NT2/D1 (cell line): Measurements from ENCODE around the gene ZDHHC16.

Source experiments
- DNase-seq: peaks from one replicate; pipeline ENCODE4 v3.0.0-alpha.2; 2011; ENCODE audit warnings: low read depth, low spot score
- H3K27me3 ChIP-seq: 2 replicates; pipeline ENCODE4 v1.6.0; 2011; ENCODE audit warnings: mild to moderate bottlenecking; ENCODE audit not compliant: insufficient read length, insufficient read depth
- H3K36me3 ChIP-seq: 2 replicates; pipeline ENCODE4 v1.6.1; 2011; ENCODE audit warnings: mild to moderate bottlenecking, low read length, mixed read lengths; ENCODE audit not compliant: insufficient read depth, insufficient read length
- H3K4me1 ChIP-seq: 2 replicates; pipeline ENCODE4 v1.5.1; 2011; ENCODE audit not compliant: insufficient read depth, insufficient read length
- H3K4me3 ChIP-seq: 2 replicates; pipeline ENCODE4 v1.5.1; 2011; ENCODE audit warnings: low read depth; ENCODE audit not compliant: insufficient read length
- H3K9ac ChIP-seq: 2 replicates; pipeline ENCODE4 v1.6.0; 2011; ENCODE audit warnings: low read depth; ENCODE audit not compliant: insufficient read length
- H3K9me3 ChIP-seq: 2 replicates; pipeline ENCODE4 v1.5.1; 2011; ENCODE audit warnings: mild to moderate bottlenecking, low read length; ENCODE audit not compliant: insufficient read depth
- SUZ12 ChIP-seq: IDR thresholded peaks from 2 replicates; pipeline ENCODE4 v1.6.1; 2011; ENCODE audit not compliant: insufficient read length, insufficient read depth; ENCODE audit errors: extremely low read depth
- YY1 ChIP-seq: IDR thresholded peaks from 2 replicates; pipeline ENCODE4 v1.6.1; 2011; ENCODE audit not compliant: insufficient read length, insufficient read depth
- ZNF274 ChIP-seq: IDR thresholded peaks from 2 replicates; pipeline ENCODE4 v1.6.1; 2011; ENCODE audit warnings: mild to moderate bottlenecking, low read depth, low read length

ZDHHC16 gene

DNA sequence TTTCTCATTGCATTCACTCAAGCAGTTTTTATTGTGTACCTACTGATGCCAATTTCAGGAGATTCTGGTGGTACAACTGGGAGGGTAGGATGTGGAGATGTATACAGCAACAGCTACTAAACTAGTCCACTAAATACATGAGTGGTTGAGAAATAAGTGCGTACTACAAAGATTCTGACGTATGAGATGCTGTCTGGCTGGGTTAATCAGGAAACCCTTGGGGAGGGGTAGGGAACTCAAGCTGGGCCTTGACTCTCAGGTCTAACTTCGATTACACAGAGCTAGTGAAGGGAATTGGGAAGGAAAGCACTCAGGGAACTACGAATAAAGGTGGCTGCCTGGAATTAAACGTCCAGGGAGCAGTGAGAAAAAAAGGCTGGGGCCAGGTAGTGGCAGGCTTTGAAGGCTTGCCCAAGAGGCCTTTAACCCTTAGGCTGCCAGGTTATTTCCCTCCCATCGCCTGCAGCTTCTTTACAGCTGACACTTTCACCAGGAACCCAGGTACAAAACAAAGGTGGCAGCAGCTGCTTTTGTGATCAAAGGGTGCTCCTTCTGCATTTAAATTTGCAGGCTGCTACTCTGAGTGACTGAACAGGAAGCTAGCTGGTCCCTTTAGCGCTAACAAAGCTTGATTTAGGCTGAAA is 49.0 kb downstream of the ZDHHC16 start:
- no peak for TF ChIP-seq YY1
- TF ChIP-seq SUZ12 = no peak
- no peak for TF ChIP-seq ZNF274
- H3K9ac ChIP-seq = no peak overlapping the region
- no peak overlapping the region for H3K4me3 ChIP-seq
- peaks cover 23% of the 10 kb centered on the region for H3K36me3 ChIP-seq
- no peak for DNase-seq
- peaks cover 9% of the 10 kb centered on the region for H3K27me3 ChIP-seq
- peaks cover 2% of the 10 kb centered on the region for H3K4me1 ChIP-seq
- H3K9me3 ChIP-seq = no peaks in the 10 kb centered on the region

DNA sequence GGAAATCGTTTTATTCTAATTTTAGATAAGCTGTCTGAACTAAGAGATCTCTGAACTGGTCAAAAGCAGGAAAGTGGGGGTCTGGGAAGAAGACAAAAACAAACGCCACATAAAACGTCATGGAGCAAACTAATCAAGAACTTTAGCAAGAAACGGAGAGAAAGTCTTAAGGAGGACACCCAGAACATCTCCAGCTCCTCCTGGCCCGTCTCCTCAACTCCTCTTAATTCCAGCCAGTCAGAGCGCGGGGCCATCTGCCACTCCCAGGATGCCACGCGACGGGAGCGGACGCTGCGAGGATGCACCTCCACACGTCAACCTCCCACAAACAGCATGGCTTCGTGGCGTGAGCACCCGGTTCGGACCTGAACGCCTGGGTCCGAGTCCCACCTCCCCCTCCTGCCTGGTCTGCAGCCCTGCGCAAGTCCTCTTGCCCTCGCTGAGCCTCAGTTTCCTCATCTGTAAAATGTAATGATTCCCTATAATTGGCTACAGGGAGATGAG is 51.6 kb downstream of the ZDHHC16 start:
- peak overlapping the region; percentile 93 for H3K4me3 ChIP-seq
- no peak for DNase-seq
- H3K9ac ChIP-seq = peak overlapping the region; percentile 94
- no peaks in the 10 kb centered on the region for H3K9me3 ChIP-seq
- TF ChIP-seq SUZ12 (no peak), ZNF274 (no peak), YY1 (no peak)
- H3K27me3 ChIP-seq = peaks cover 28% of the 10 kb centered on the region
- H3K36me3 ChIP-seq = peaks cover 22% of the 10 kb centered on the region
- peaks cover 5% of the 10 kb centered on the region for H3K4me1 ChIP-seq

DNA sequence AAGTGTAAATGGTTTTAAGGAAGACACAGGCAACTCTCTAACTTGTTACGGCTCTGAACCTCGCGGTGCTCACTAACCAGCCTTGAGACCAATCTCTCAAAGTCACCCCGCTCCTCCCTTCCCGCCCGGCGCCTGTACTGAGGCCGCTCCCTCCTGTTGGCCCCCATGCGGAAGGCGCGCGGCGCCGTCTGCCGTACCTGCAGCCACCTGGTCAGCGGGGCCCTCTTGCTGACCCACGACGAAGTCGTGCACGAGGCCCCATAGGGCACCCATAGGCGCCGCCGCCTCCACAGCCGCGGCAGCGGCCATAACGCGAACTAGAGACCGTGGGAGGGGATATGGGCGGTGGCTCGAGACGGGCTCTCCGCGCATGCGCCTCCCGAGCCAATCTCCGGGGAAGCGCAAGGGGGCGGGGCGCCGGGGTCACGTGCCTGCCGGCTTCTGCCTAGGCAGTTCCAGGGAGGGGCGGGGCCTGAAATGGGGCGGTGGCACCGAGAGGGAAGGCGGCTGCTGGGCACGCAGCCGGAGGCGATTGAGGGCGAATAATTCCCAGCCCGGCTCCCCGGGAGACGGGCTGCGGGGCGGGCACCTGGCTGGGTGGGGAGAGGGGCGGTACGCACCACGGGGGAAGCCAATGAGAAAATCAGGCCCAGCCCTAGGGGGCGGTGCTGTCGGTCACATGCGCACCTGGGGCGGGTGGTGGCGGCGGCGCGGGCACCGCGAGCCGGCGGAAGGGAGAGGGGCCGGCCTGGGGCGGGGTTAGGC is 52.3 kb downstream of the ZDHHC16 start, which contains the start of gene MMS19:
TSS of gene MMS19 (minus strand) at position 347 of the 765 bp plus-strand sequence. CDS start at position 309, 38 bp downstream.
- Histone ChIP-seq H3K4me1 (peaks cover 5% of the 10 kb centered on the region), H3K9me3 (no peaks in the 10 kb centered on the region), H3K27me3 (peaks cover 28% of the 10 kb centered on the region), H3K9ac (peak within 1 kb of the TSS; percentile 94), H3K36me3 (peaks cover 15% of the 10 kb centered on the region), H3K4me3 (peak within 1 kb of the TSS; percentile 93)
- peak; percentile 36 for TF ChIP-seq YY1
- TF ChIP-seq SUZ12 = no peak
- DNase-seq = peak; percentile 94

DNA sequence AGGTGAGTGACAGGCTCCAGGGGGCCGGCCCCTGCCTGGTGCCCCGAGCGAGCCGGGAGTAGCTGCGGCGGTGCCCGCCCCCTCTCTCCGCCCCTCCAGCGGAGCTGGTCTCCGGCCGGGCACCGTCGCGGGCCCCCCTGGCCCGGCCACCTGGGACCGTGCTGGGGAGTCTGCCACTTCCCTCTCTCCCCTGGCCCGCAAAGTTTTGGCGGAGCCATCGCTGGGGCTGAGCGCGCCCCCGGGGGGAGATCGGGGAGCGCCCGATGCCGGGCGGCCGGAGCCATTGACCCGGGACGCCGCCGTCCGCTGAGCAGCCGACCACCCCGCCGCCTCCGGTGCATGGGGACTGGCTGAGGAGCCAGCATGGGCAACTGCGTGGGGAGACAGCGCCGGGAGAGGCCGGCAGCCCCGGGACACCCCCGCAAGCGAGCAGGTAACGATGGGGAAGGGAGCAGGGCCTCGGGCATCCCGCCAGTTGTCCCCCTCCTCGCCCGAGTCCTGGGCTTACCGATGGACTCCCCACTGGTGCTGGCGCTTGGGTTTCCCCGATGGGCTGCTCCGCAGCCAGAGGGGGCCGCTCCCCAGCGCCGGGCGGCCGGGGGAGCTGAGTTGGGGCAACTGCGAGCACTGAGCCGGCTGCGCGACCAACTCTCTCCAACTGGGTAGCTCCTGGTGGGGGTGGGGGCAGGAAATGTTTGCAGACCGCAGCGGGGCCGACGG is 53.0 kb downstream of the ZDHHC16 start, which contains the start of gene UBTD1:
TSS of gene UBTD1 (plus strand) at position 84 of the 720 bp plus-strand sequence. CDS start at position 364, 280 bp downstream.
- Histone ChIP-seq H3K9me3 (no peaks in the 10 kb centered on the region), H3K36me3 (peaks cover 9% of the 10 kb centered on the region), H3K9ac (peak within 1 kb of the TSS; percentile 94), H3K27me3 (peaks cover 28% of the 10 kb centered on the region), H3K4me3 (peak within 1 kb of the TSS; percentile 93), H3K4me1 (peaks cover 5% of the 10 kb centered on the region)
- TF ChIP-seq YY1 = no peak
- TF ChIP-seq ZNF274 = no peak
- no peak for TF ChIP-seq SUZ12
- no peak for DNase-seq

DNA sequence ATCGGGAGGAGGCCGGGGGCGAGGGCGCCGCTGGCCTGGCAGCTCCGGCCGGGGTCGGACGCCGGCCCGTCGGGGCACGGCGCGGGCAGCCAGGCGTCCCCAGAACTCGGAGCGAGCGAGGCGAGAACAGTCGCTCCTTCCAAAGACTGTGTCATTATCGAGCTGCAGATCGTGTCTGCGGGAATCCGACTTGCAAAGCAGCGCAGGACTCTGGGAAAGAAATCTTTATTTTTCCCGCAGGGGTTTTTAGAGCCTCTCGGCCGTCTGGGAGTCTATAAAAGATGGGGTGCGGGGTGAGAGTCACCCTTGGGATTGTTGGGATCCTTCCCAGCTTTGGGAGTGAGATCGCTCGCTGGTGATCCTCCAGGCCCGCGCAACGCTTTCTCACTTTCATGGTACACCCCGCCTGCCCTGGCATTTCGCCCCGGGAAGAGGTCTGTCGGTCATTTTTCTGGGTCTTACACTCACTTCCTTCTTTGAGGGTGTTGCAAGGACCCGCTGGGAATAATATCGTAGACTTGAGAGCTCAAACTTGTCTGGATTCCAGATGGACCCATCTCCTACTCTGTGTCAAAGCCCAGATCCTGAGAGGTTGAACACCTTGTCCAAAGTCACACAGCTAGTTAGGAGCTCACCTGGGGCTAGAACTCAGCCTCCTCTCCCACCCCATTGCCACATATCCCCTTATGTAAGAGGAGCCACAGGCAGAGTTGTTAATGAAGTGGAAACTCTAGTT is 53.8 kb downstream of the ZDHHC16 start:
- peak overlapping the region; percentile 94 for H3K9ac ChIP-seq
- H3K4me1 ChIP-seq = peaks cover 5% of the 10 kb centered on the region
- DNase-seq = no peak
- peaks cover 28% of the 10 kb centered on the region for H3K27me3 ChIP-seq
- peak overlapping the region; percentile 74 for H3K4me3 ChIP-seq
- H3K36me3 ChIP-seq = peaks cover 6% of the 10 kb centered on the region
- no peak for TF ChIP-seq YY1
- TF ChIP-seq ZNF274 = no peak
- TF ChIP-seq SUZ12 = no peak
- H3K9me3 ChIP-seq = no peaks in the 10 kb centered on the region

DNA sequence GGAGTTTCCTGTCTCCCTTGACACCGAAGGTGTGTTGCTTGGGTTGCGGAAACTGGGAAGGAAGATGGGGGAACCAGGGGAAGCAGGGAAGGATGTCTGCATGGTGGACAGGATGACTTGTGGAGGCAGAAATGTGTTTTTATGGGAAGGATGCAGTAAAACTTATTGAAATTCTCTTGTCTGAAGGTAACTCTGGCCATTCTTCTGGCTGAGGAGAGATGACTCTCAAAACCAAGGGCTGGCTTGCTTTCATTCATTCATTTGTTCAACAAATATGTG is 54.3 kb downstream of the ZDHHC16 start:
- H3K4me3 ChIP-seq = no peak overlapping the region
- H3K27me3 ChIP-seq = peaks cover 28% of the 10 kb centered on the region
- peaks cover 5% of the 10 kb centered on the region for H3K4me1 ChIP-seq
- H3K9ac ChIP-seq = peak overlapping the region; percentile 24
- H3K36me3 ChIP-seq = peaks cover 6% of the 10 kb centered on the region
- no peak for DNase-seq
- TF ChIP-seq SUZ12 = no peak
- no peak for TF ChIP-seq ZNF274
- TF ChIP-seq YY1 = no peak
- no peaks in the 10 kb centered on the region for H3K9me3 ChIP-seq
